ENCODE measurements around the gene CCNY. TPM values are rescaled to one million over a fixed set of nuclear protein-coding genes. Genes with fewer than 3 reads are reported as not detected.

CCNY gene
- total and polyA plus RNA-seq, 2 donors (not counting 1 experiment from before 2014, with no cell fraction given): 34.1 to 64.9 TPM

DNA sequence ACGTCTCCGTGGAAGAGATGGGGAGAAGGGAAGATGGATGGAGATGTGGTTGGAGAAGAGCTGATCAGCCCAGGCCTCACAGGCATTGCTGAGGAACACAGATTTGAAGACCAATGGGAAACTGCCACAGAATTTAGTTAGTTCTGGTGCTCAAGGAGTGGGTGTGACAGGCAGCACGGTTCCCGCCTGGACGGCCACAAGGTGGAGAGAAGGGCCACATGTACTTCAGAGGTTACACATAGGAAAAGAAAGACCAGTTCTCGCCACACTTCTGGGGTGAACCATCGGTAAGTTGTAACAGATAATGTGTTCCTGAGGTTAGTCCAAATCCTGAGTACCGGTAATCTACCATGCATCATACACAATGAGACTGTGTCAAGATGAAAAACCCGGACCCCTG, 239.3 kb downstream of the CCNY start:
- H2AFZ ChIP-seq (ENCODE audit: insufficient read depth, low read depth, low read length, poor library complexity, severe bottlenecking): no peak overlapping the region
- no peaks in the 10 kb centered on the region for H3K27me3 ChIP-seq (replicated peaks in 1 of 4; ENCODE audit: control extremely low read depth in 1 of 4, control insufficient read depth in 3 of 4, insufficient read depth in 4 of 4, low read length in 3 of 4)
- no peak overlapping the region for H3K27ac ChIP-seq (ENCODE audit: low read length in 2 of 2)
- H3K79me2 ChIP-seq (ENCODE audit: control insufficient read depth, insufficient read depth, low read length): no peaks in the 10 kb centered on the region
- no peak for ATAC-seq (ENCODE audit: low read depth)
- no peaks in the 10 kb centered on the region for H4K20me1 ChIP-seq (ENCODE audit: control insufficient read depth, insufficient read depth, low read length, poor library complexity, severe bottlenecking)
- peaks cover 0 to 1% of the 10 kb centered on the region in 2 experiments for H3K36me3 ChIP-seq (replicated peaks in 1 of 2; ENCODE audit: control extremely low read depth in 1 of 2, control insufficient read depth in 1 of 2, extremely low read depth in 1 of 2, insufficient read depth in 2 of 2, low read length in 1 of 2)
- no peak for TF ChIP-seq EZH2 (IDR thresholded peaks at IDR 0.05; ENCODE audit: borderline replicate concordance, insufficient read depth, low read depth, low read length, poor library complexity, severe bottlenecking)
- TF ChIP-seq, protein P1, sequence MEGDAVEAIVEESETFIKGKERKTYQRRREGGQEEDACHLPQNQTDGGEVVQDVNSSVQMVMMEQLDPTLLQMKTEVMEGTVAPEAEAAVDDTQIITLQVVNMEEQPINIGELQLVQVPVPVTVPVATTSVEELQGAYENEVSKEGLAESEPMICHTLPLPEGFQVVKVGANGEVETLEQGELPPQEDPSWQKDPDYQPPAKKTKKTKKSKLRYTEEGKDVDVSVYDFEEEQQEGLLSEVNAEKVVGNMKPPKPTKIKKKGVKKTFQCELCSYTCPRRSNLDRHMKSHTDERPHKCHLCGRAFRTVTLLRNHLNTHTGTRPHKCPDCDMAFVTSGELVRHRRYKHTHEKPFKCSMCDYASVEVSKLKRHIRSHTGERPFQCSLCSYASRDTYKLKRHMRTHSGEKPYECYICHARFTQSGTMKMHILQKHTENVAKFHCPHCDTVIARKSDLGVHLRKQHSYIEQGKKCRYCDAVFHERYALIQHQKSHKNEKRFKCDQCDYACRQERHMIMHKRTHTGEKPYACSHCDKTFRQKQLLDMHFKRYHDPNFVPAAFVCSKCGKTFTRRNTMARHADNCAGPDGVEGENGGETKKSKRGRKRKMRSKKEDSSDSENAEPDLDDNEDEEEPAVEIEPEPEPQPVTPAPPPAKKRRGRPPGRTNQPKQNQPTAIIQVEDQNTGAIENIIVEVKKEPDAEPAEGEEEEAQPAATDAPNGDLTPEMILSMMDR (IDR thresholded peaks at IDR 0.05): no peak
- CTCF ChIA-PET: interaction anchor here (1.8 kb wide), 1 partner anchor 12 kb away, joined by 5 read pairs; no protein-coding TSS in a partner anchor
- H3K4me3 ChIP-seq (ENCODE audit: control extremely low read depth in 1 of 5, extremely low read depth in 1 of 5, insufficient read depth in 1 of 5, low read depth in 2 of 5, low read length in 4 of 5): no peak overlapping the region
- no peak overlapping the region for H3K9ac ChIP-seq (ENCODE audit: low read length)
- no peak for DNase-seq
- H3K9me3 ChIP-seq (ENCODE audit: control extremely low read depth in 1 of 3, control insufficient read depth in 2 of 3, insufficient read depth in 1 of 3, low read length in 2 of 3): peaks cover 0 to 11% (median 0%) of the 10 kb centered on the region in 3 donors
- Mint-ChIP-seq H3K4me3 (no peak overlapping the region), H3K4me1 (no peaks in the 10 kb centered on the region), H3K27ac (no peak overlapping the region), H3K27me3 (no peaks in the 10 kb centered on the region), H3K9me3 (ENCODE audit: insufficient read depth) (no peaks in the 10 kb centered on the region)
- 100% methylated on average over 7 of the region's 9 CpGs for WGBS (ENCODE audit: insufficient coverage)
- no peaks in the 10 kb centered on the region for H3K4me1 ChIP-seq (ENCODE audit: control insufficient read depth in 2 of 2, insufficient read depth in 2 of 2, low read length in 2 of 2)
- H3K4me2 ChIP-seq (replicated peaks; ENCODE audit: low read depth, low read length, poor library complexity, severe bottlenecking): no peak overlapping the region
- POLR2A ChIA-PET: no interaction called here
- intact Hi-C loops (cut with micrococcal nuclease): no loop called here

DNA sequence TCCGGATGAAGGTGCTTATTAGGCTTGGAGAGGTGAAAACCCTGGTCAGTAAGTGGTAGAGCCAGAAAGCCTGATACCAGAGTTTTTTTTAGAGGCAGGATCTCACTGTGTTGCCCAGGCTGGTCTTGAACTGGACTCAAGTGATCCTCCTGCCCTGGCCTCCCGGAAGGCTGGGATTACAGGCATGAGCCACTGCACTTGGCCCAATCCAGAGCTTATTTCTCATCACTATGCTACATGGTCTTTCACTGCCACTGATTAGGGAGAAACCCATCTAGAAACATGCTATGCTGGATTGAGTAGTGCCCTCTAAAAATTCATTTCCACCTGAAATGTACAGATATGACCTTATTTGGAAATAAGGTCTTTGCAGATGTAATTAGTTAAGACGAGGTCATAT, 240.4 kb downstream of the CCNY start:
- no peaks in the 10 kb centered on the region for H3K79me2 ChIP-seq (ENCODE audit: control insufficient read depth, insufficient read depth, low read length)
- Mint-ChIP-seq H3K27ac (no peak overlapping the region), H3K4me3 (no peak overlapping the region), H3K4me1 (no peaks in the 10 kb centered on the region), H3K9me3 (ENCODE audit: insufficient read depth) (no peaks in the 10 kb centered on the region), H3K27me3 (no peaks in the 10 kb centered on the region)
- H2AFZ ChIP-seq (ENCODE audit: insufficient read depth, low read depth, low read length, poor library complexity, severe bottlenecking): no peak overlapping the region
- DNase-seq: no peak
- ATAC-seq (ENCODE audit: low read depth): no peak
- H3K27ac ChIP-seq (ENCODE audit: low read length in 2 of 2): no peak overlapping the region
- no peak overlapping the region for H3K4me2 ChIP-seq (replicated peaks; ENCODE audit: low read depth, low read length, poor library complexity, severe bottlenecking)
- H3K27me3 ChIP-seq (replicated peaks in 1 of 4; ENCODE audit: control extremely low read depth in 1 of 4, control insufficient read depth in 3 of 4, insufficient read depth in 4 of 4, low read length in 3 of 4): peaks cover 0 to 3% (median 0%) of the 10 kb centered on the region in 4 experiments
- no peak overlapping the region for H3K4me3 ChIP-seq (ENCODE audit: control extremely low read depth in 1 of 5, extremely low read depth in 1 of 5, insufficient read depth in 1 of 5, low read depth in 2 of 5, low read length in 4 of 5)
- no peaks in the 10 kb centered on the region for H4K20me1 ChIP-seq (ENCODE audit: control insufficient read depth, insufficient read depth, low read length, poor library complexity, severe bottlenecking)
- H3K9ac ChIP-seq (ENCODE audit: low read length): no peak overlapping the region
- peaks cover 0 to 11% (median 0%) of the 10 kb centered on the region in 3 donors for H3K9me3 ChIP-seq (ENCODE audit: control extremely low read depth in 1 of 3, control insufficient read depth in 2 of 3, insufficient read depth in 1 of 3, low read length in 2 of 3)
- no peaks in the 10 kb centered on the region for H3K36me3 ChIP-seq (replicated peaks in 1 of 2; ENCODE audit: control extremely low read depth in 1 of 2, control insufficient read depth in 1 of 2, extremely low read depth in 1 of 2, insufficient read depth in 2 of 2, low read length in 1 of 2)
- intact Hi-C loops (cut with micrococcal nuclease): no loop called here
- H3K4me1 ChIP-seq (ENCODE audit: control insufficient read depth in 2 of 2, insufficient read depth in 2 of 2, low read length in 2 of 2): no peaks in the 10 kb centered on the region
- ChIA-PET POLR2A (no interaction called here), CTCF (interaction anchor here (1.8 kb wide), 1 partner anchor 13 kb away, joined by 5 read pairs; no protein-coding TSS in a partner anchor)
- TF ChIP-seq EZH2 (IDR thresholded peaks at IDR 0.05; ENCODE audit: borderline replicate concordance, insufficient read depth, low read depth, low read length, poor library complexity, severe bottlenecking): no peak
- TF ChIP-seq, protein P1 (IDR thresholded peaks at IDR 0.05): no peak
- WGBS (ENCODE audit: insufficient coverage): 100% methylated on average over 1 of the region's 3 CpGs
